ENCODE results near the gene C1orf21. TPM values are rescaled to one million over a fixed set of nuclear protein-coding genes. Genes with fewer than 3 reads are reported as not detected.

C1orf21 gene
- total and polyA plus RNA-seq, 7 experiments from 2014 or later, result 0.46 to 8.5 (median 1.7) TPM; not detected in 2

DNA sequence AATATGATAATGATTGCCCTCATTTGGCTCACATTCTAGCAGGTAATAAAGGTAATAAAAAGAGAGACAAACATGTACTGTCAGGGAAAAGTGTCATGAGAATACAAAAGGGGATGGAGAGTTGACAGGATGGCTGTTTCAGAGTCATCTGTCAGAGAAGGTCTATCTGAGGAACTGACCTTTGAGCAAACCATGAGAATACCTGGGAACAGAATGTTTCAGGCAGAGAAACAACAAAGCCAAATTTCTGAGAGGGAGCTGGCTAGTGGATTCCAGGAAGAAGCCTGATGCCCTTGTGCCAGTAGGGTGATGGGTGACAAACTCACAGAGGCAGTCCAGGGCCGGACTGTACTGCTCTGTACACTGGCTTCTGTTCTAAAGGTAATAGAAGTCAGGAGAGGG is 107.2 kb downstream of the C1orf21 start:
- Histone ChIP-seq H3K36me3 (ENCODE audit: control insufficient read depth in 2 of 3, insufficient read depth in 3 of 3, low read length in 3 of 3) (no peaks in the 10 kb centered on the region), H3K27ac (ENCODE audit: low read depth, low read length) (no peak overlapping the region), H3K27me3 (ENCODE audit: control insufficient read depth in 2 of 2, insufficient read depth in 2 of 2, low read length in 2 of 2) (no peaks in the 10 kb centered on the region), H3K9me3 (ENCODE audit: control insufficient read depth in 2 of 3, low read length in 3 of 3) (no peaks in the 10 kb centered on the region), H3K4me1 (ENCODE audit: control insufficient read depth in 2 of 2, insufficient read depth in 2 of 2, low read length in 2 of 2) (peaks cover 0 to 5% of the 10 kb centered on the region in 2 donors), H3K4me3 (ENCODE audit: low read length) (no peak overlapping the region)
- Mint-ChIP-seq H3K27me3 (no peaks in the 10 kb centered on the region), H3K4me3 (no peak overlapping the region), H3K9me3 (no peaks in the 10 kb centered on the region), H3K36me3 (no peaks in the 10 kb centered on the region), H3K27ac (no peak overlapping the region), H3K4me1 (peaks cover 0 to 20% (median 6%) of the 10 kb centered on the region in 7 donors)
- ATAC-seq, result no peak
- intact Hi-C loops (cut with micrococcal nuclease), result loop anchor here in 1 of 2 donors (5.0 kb wide), 1 partner anchor 107 kb away; the partner anchor contains the start of gene C1orf21
- ChIA-PET POLR2A (no interaction called here), CTCF (no interaction called here)
- DNase-seq, result no peak

DNA sequence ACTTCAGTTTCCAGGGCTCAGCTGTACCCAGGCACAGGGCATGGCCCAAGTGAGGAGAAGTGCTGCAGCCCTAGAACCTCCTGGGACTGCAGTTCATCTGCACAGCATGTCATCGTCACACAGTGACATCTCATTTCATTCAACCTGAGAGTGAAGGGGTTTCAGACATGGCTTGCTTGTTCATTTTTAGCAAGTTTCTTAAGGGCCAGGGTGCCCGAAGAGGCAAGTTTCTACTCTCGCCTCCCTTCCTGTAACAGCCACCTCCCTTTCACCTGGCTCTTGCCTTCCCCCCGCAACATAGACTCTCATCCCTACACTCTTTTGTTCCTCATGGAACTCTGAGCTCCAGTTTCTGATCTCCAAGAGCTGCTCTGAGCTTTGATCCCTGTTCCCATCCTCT is 108.1 kb downstream of the C1orf21 start:
- H3K27ac Mint-ChIP-seq, result no peak overlapping the region
- POLR2A ChIA-PET, result no interaction called here
- no peaks in the 10 kb centered on the region for H3K9me3 Mint-ChIP-seq
- Histone ChIP-seq H3K27me3 (ENCODE audit: control insufficient read depth in 2 of 2, insufficient read depth in 2 of 2, low read length in 2 of 2) (no peaks in the 10 kb centered on the region), H3K27ac (ENCODE audit: low read depth, low read length) (no peak overlapping the region), H3K4me1 (ENCODE audit: control insufficient read depth in 2 of 2, insufficient read depth in 2 of 2, low read length in 2 of 2) (peaks cover 0 to 5% of the 10 kb centered on the region in 2 donors), H3K4me3 (ENCODE audit: low read length) (no peak overlapping the region), H3K9me3 (ENCODE audit: control insufficient read depth in 2 of 3, low read length in 3 of 3) (no peaks in the 10 kb centered on the region), H3K36me3 (ENCODE audit: control insufficient read depth in 2 of 3, insufficient read depth in 3 of 3, low read length in 3 of 3) (no peaks in the 10 kb centered on the region)
- DNase-seq (no peak), ATAC-seq (no peak)
- no peaks in the 10 kb centered on the region for H3K36me3 Mint-ChIP-seq
- H3K4me3 Mint-ChIP-seq, result no peak overlapping the region
- CTCF ChIA-PET, result no interaction called here
- H3K4me1 Mint-ChIP-seq, result peaks cover 0 to 20% (median 6%) of the 10 kb centered on the region in 7 donors
- intact Hi-C loops (cut with micrococcal nuclease), result loop anchor here in 1 of 2 donors (5.0 kb wide), 1 partner anchor 108 kb away; the partner anchor contains the start of gene C1orf21
- H3K27me3 Mint-ChIP-seq, result no peaks in the 10 kb centered on the region

DNA sequence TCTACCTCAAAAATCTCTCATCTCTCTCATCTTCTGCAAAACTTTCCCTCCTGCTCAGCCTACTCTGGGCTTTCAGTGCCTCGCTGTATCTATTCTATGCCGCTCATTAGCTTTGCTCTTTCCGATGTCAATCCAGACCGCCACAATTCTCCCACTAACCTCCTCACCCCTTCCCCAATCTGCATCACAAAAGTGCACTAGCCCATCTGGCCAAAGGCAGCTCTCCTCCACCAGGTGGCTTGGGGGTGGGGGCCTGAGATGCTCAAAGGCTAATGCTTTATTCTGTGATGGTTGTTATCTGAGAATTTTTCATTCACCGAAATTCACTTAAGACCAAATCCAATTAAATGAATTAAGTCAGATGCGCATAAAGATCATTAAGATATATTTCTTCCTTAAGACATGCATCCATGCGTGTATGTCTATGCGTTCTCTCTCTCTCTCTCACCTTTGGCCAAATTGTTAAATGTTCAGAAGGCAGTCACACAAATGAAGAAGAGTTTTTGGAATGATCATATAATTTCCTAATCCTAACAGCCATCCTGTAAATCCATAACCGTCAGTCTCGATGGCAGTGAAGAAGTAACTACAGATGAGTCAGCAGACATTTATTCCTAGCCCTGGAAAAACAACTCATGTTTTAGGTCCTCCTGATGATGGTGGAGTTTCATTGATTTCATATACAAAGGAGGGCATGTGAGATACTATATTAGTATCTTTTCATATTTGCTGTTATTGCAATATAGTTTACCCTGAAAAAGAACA is 111.3 kb downstream of the C1orf21 start:
- no peaks in the 10 kb centered on the region for H3K27me3 ChIP-seq (ENCODE audit: control insufficient read depth in 2 of 2, insufficient read depth in 2 of 2, low read length in 2 of 2)
- H3K4me3 ChIP-seq (ENCODE audit: low read length), result no peak overlapping the region
- ChIA-PET POLR2A (no interaction called here), CTCF (no interaction called here)
- Mint-ChIP-seq H3K9me3 (peaks cover 0 to 2% (median 0%) of the 10 kb centered on the region in 11 donors), H3K4me1 (peaks cover 0 to 4% (median 0%) of the 10 kb centered on the region in 7 donors), H3K27me3 (no peaks in the 10 kb centered on the region), H3K36me3 (no peaks in the 10 kb centered on the region), H3K27ac (no peak overlapping the region), H3K4me3 (no peak overlapping the region)
- no peaks in the 10 kb centered on the region for H3K4me1 ChIP-seq (ENCODE audit: control insufficient read depth in 2 of 2, insufficient read depth in 2 of 2, low read length in 2 of 2)
- DNase-seq, result no peak
- no peaks in the 10 kb centered on the region for H3K36me3 ChIP-seq (ENCODE audit: control insufficient read depth in 2 of 3, insufficient read depth in 3 of 3, low read length in 3 of 3)
- H3K27ac ChIP-seq (ENCODE audit: low read depth, low read length), result no peak overlapping the region
- no peak for ATAC-seq
- intact Hi-C loops (cut with micrococcal nuclease), result no loop called here
- H3K9me3 ChIP-seq (ENCODE audit: control insufficient read depth in 2 of 3, low read length in 3 of 3), result no peaks in the 10 kb centered on the region

DNA sequence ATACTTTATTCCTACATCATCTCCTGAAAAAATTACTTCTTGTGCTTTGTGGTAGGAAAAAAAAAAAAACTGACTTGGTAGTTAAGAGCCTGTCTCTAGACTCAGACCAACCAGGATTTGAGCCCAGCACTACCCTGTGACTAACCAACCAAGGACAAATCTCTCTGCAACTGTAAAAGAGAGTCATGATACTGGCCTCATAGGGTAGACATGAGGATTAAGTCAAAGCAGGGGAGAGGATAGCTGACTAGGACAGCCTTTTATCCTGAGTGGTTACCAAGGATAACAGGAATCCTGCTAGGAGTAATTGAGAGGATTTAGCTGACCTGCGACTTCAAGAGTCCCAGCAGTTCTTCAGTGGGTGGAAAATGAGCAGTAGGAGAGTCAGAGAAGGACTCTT is 112.8 kb downstream of the C1orf21 start:
- Mint-ChIP-seq H3K27me3 (peaks cover 0 to 2% (median 0%) of the 10 kb centered on the region in 5 donors), H3K4me1 (peaks cover 0 to 4% (median 0%) of the 10 kb centered on the region in 7 donors), H3K9me3 (peaks cover 0 to 2% (median 0%) of the 10 kb centered on the region in 11 donors), H3K27ac (no peak overlapping the region), H3K4me3 (no peak overlapping the region), H3K36me3 (no peaks in the 10 kb centered on the region)
- Histone ChIP-seq H3K4me3 (ENCODE audit: low read length) (no peak overlapping the region), H3K27me3 (ENCODE audit: control insufficient read depth in 2 of 2, insufficient read depth in 2 of 2, low read length in 2 of 2) (no peaks in the 10 kb centered on the region), H3K27ac (ENCODE audit: low read depth, low read length) (no peak overlapping the region), H3K4me1 (ENCODE audit: control insufficient read depth in 2 of 2, insufficient read depth in 2 of 2, low read length in 2 of 2) (no peaks in the 10 kb centered on the region), H3K36me3 (ENCODE audit: control insufficient read depth in 2 of 3, insufficient read depth in 3 of 3, low read length in 3 of 3) (no peaks in the 10 kb centered on the region), H3K9me3 (ENCODE audit: control insufficient read depth in 2 of 3, low read length in 3 of 3) (no peaks in the 10 kb centered on the region)
- POLR2A ChIA-PET, result no interaction called here
- intact Hi-C loops (cut with micrococcal nuclease), result no loop called here
- CTCF ChIA-PET, result no interaction called here
- no peak for ATAC-seq
- no peak for DNase-seq

DNA sequence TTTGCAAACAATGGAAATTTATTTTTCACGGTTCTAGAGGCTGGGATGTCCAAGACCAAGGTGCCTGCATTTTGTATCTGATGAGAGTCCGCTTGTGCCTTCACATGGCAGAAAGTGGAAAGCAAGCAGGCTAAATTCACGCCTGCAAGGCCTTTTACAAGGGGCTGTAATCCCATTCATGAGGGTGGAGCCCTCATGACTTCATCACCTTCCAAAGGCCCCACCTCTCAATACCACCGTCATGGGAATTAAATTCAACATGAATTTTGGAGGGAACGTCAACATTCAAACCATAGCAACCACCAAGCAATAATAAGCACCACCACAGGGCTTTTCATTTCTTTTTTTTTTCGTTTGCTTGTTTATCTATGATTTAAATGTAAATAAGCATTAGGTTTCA is 115.3 kb downstream of the C1orf21 start:
- H3K4me3 Mint-ChIP-seq, result no peak overlapping the region
- DNase-seq, result no peak
- no peak overlapping the region for H3K4me3 ChIP-seq (ENCODE audit: low read length)
- H3K27ac Mint-ChIP-seq, result no peak overlapping the region
- H3K27me3 ChIP-seq (ENCODE audit: control insufficient read depth in 2 of 2, insufficient read depth in 2 of 2, low read length in 2 of 2), result no peaks in the 10 kb centered on the region
- CTCF ChIA-PET, result no interaction called here
- ATAC-seq, result no peak
- no peaks in the 10 kb centered on the region for H3K36me3 ChIP-seq (ENCODE audit: control insufficient read depth in 2 of 3, insufficient read depth in 3 of 3, low read length in 3 of 3)
- no peaks in the 10 kb centered on the region for H3K4me1 ChIP-seq (ENCODE audit: control insufficient read depth in 2 of 2, insufficient read depth in 2 of 2, low read length in 2 of 2)
- H3K27ac ChIP-seq (ENCODE audit: low read depth, low read length), result no peak overlapping the region
- peaks cover 0 to 2% (median 0%) of the 10 kb centered on the region in 11 donors for H3K9me3 Mint-ChIP-seq
- no peaks in the 10 kb centered on the region for H3K9me3 ChIP-seq (ENCODE audit: control insufficient read depth in 2 of 3, low read length in 3 of 3)
- peaks cover 0 to 4% (median 0%) of the 10 kb centered on the region in 5 donors for H3K27me3 Mint-ChIP-seq
- no peaks in the 10 kb centered on the region for H3K36me3 Mint-ChIP-seq
- peaks cover 0 to 6% (median 0%) of the 10 kb centered on the region in 7 donors for H3K4me1 Mint-ChIP-seq
- POLR2A ChIA-PET, result no interaction called here
- intact Hi-C loops (cut with micrococcal nuclease), result no loop called here

DNA sequence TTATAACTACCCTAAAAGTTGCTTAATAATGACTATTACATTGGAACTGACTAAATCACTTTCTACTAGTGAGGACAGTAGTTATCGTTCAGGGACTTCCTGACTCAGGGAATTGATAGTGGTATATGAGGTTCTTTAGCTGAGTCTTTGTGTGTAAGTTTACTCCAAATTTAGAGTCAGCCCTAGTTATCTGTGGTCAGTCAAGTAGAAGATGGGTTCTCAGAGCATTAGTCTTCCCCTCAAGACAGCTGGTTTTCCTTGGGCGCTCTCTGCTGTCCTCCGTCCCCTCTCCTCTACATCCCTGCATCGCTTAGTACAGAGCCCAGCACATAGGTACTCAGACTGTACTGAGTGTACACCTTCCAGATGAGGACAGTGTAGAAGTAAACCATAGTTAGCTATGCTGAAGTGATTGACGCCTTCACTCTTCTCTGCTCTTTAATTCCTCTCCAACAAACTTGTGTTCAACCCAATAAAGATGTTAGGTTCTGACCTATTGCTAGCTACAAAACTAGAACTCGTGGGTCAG is 116.5 kb downstream of the C1orf21 start:
- Mint-ChIP-seq H3K27ac (no peak overlapping the region), H3K4me3 (no peak overlapping the region), H3K4me1 (peaks cover 0 to 6% (median 0%) of the 10 kb centered on the region in 7 donors), H3K36me3 (no peaks in the 10 kb centered on the region), H3K27me3 (peaks cover 0 to 6% (median 0%) of the 10 kb centered on the region in 5 donors), H3K9me3 (peaks cover 0 to 2% (median 0%) of the 10 kb centered on the region in 11 donors)
- ChIA-PET POLR2A (no interaction called here), CTCF (no interaction called here)
- Histone ChIP-seq H3K36me3 (ENCODE audit: control insufficient read depth in 2 of 3, insufficient read depth in 3 of 3, low read length in 3 of 3) (no peaks in the 10 kb centered on the region), H3K4me3 (ENCODE audit: low read length) (no peak overlapping the region), H3K27me3 (ENCODE audit: control insufficient read depth in 2 of 2, insufficient read depth in 2 of 2, low read length in 2 of 2) (no peaks in the 10 kb centered on the region), H3K4me1 (ENCODE audit: control insufficient read depth in 2 of 2, insufficient read depth in 2 of 2, low read length in 2 of 2) (no peaks in the 10 kb centered on the region), H3K27ac (ENCODE audit: low read depth, low read length) (no peak overlapping the region), H3K9me3 (ENCODE audit: control insufficient read depth in 2 of 3, low read length in 3 of 3) (no peaks in the 10 kb centered on the region)
- DNase-seq (no peak), ATAC-seq (no peak)
- intact Hi-C loops (cut with micrococcal nuclease), result no loop called here
